Measurements from ENCODE around the gene RETN.

RETN gene

GRCh38 chr19:7697721-7698287, 29.0 kb downstream of the RETN start:
- H3K9ac ChIP-seq (ENCODE audit: low read length), result no peak overlapping the region
- no peaks in the 10 kb centered on the region for H3K4me1 ChIP-seq (ENCODE audit: control insufficient read depth, low read depth, low read length)
- no peak overlapping the region for H3K4me3 ChIP-seq (ENCODE audit: low read length)
- no peaks in the 10 kb centered on the region for H3K9me3 ChIP-seq (ENCODE audit: control insufficient read depth, low read depth, low read length)
- no peaks in the 10 kb centered on the region for H3K36me3 ChIP-seq (ENCODE audit: control insufficient read depth, low read depth, low read length)
- H3K27me3 ChIP-seq (ENCODE audit: control insufficient read depth, insufficient read depth, low read length), result peaks cover 13% of the 10 kb centered on the region
- no peak overlapping the region for H3K27ac ChIP-seq (ENCODE audit: low read length)

GRCh38 chr19:7698583-7698982, 29.7 kb downstream of the RETN start:
- Histone ChIP-seq H3K36me3 (ENCODE audit: control insufficient read depth, low read depth, low read length) (no peaks in the 10 kb centered on the region), H3K27me3 (ENCODE audit: control insufficient read depth, insufficient read depth, low read length) (peaks cover 13% of the 10 kb centered on the region), H3K9ac (ENCODE audit: low read length) (no peak overlapping the region), H3K4me1 (ENCODE audit: control insufficient read depth, low read depth, low read length) (no peaks in the 10 kb centered on the region), H3K27ac (ENCODE audit: low read length) (no peak overlapping the region), H3K4me3 (ENCODE audit: low read length) (no peak overlapping the region), H3K9me3 (ENCODE audit: control insufficient read depth, low read depth, low read length) (no peaks in the 10 kb centered on the region)

- Histone ChIP-seq H3K4me1 (ENCODE audit: control insufficient read depth, low read depth, low read length) (no peaks in the 10 kb centered on the region), H3K27me3 (ENCODE audit: control insufficient read depth, insufficient read depth, low read length) (peaks cover 13% of the 10 kb centered on the region), H3K4me3 (ENCODE audit: low read length) (no peak overlapping the region), H3K9me3 (ENCODE audit: control insufficient read depth, low read depth, low read length) (no peaks in the 10 kb centered on the region), H3K9ac (ENCODE audit: low read length) (no peak overlapping the region), H3K36me3 (ENCODE audit: control insufficient read depth, low read depth, low read length) (no peaks in the 10 kb centered on the region), H3K27ac (ENCODE audit: low read length) (no peak overlapping the region)
Observed at GRCh38 chr19:7699003-7699402, 30.2 kb downstream of the RETN start.

GRCh38 chr19:7699417-7700401, 30.9 kb downstream of the RETN start:
- H3K27me3 ChIP-seq (ENCODE audit: control insufficient read depth, insufficient read depth, low read length), result peaks cover 13% of the 10 kb centered on the region
- H3K27ac ChIP-seq (ENCODE audit: low read length), result no peak overlapping the region
- no peaks in the 10 kb centered on the region for H3K9me3 ChIP-seq (ENCODE audit: control insufficient read depth, low read depth, low read length)
- no peak overlapping the region for H3K9ac ChIP-seq (ENCODE audit: low read length)
- H3K4me3 ChIP-seq (ENCODE audit: low read length), result no peak overlapping the region
- no peaks in the 10 kb centered on the region for H3K36me3 ChIP-seq (ENCODE audit: control insufficient read depth, low read depth, low read length)
- H3K4me1 ChIP-seq (ENCODE audit: control insufficient read depth, low read depth, low read length), result no peaks in the 10 kb centered on the region

GRCh38 chr19:7701049-7701653, 32.3 kb downstream of the RETN start:
- Histone ChIP-seq H3K4me1 (ENCODE audit: control insufficient read depth, low read depth, low read length) (no peaks in the 10 kb centered on the region), H3K27me3 (ENCODE audit: control insufficient read depth, insufficient read depth, low read length) (peaks cover 13% of the 10 kb centered on the region), H3K27ac (ENCODE audit: low read length) (no peak overlapping the region), H3K36me3 (ENCODE audit: control insufficient read depth, low read depth, low read length) (no peaks in the 10 kb centered on the region), H3K9me3 (ENCODE audit: control insufficient read depth, low read depth, low read length) (no peaks in the 10 kb centered on the region), H3K4me3 (ENCODE audit: low read length) (no peak overlapping the region), H3K9ac (ENCODE audit: low read length) (no peak overlapping the region)

- Histone ChIP-seq H3K27me3 (ENCODE audit: control insufficient read depth, insufficient read depth, low read length) (peaks cover 13% of the 10 kb centered on the region), H3K9me3 (ENCODE audit: control insufficient read depth, low read depth, low read length) (no peaks in the 10 kb centered on the region), H3K4me3 (ENCODE audit: low read length) (no peak within 1 kb of the TSS), H3K9ac (ENCODE audit: low read length) (no peak within 1 kb of the TSS), H3K36me3 (ENCODE audit: control insufficient read depth, low read depth, low read length) (no peaks in the 10 kb centered on the region), H3K27ac (ENCODE audit: low read length) (no peak within 1 kb of the TSS), H3K4me1 (ENCODE audit: control insufficient read depth, low read depth, low read length) (no peaks in the 10 kb centered on the region)
Observed at GRCh38 chr19:7701654-7702457, 33.0 kb downstream of the RETN start, which contains the start of gene FCER2. Gene FCER2 (minus strand): TSS chr19:7702131. CDS start chr19:7699760, 2,371 bp downstream.

GRCh38 chr19:7703332-7703731, 34.5 kb downstream of the RETN start:
- Histone ChIP-seq H3K36me3 (ENCODE audit: control insufficient read depth, low read depth, low read length) (no peaks in the 10 kb centered on the region), H3K9ac (ENCODE audit: low read length) (no peak overlapping the region), H3K4me1 (ENCODE audit: control insufficient read depth, low read depth, low read length) (no peaks in the 10 kb centered on the region), H3K9me3 (ENCODE audit: control insufficient read depth, low read depth, low read length) (no peaks in the 10 kb centered on the region), H3K4me3 (ENCODE audit: low read length) (no peak overlapping the region), H3K27ac (ENCODE audit: low read length) (no peak overlapping the region), H3K27me3 (ENCODE audit: control insufficient read depth, insufficient read depth, low read length) (peaks cover 10% of the 10 kb centered on the region)

GRCh38 chr19:7704280-7705060, 35.6 kb downstream of the RETN start:
- no peak overlapping the region for H3K27ac ChIP-seq (ENCODE audit: low read length)

GRCh38 chr19:7705387-7706187, 36.7 kb downstream of the RETN start:
- H3K27ac ChIP-seq (ENCODE audit: low read length), result no peak overlapping the region
- no peak overlapping the region for H3K4me3 ChIP-seq (ENCODE audit: low read length)

More at GRCh38 chr19:7704280-7705060, 35.6 kb downstream of the RETN start:
- Histone ChIP-seq H3K4me1 (ENCODE audit: control insufficient read depth, low read depth, low read length) (no peaks in the 10 kb centered on the region), H3K9me3 (ENCODE audit: control insufficient read depth, low read depth, low read length) (no peaks in the 10 kb centered on the region), H3K4me3 (ENCODE audit: low read length) (no peak overlapping the region), H3K9ac (ENCODE audit: low read length) (no peak overlapping the region), H3K27me3 (ENCODE audit: control insufficient read depth, insufficient read depth, low read length) (no peaks in the 10 kb centered on the region), H3K36me3 (ENCODE audit: control insufficient read depth, low read depth, low read length) (no peaks in the 10 kb centered on the region)

More at GRCh38 chr19:7705387-7706187, 36.7 kb downstream of the RETN start:
- H3K9me3 ChIP-seq (ENCODE audit: control insufficient read depth, low read depth, low read length), result no peaks in the 10 kb centered on the region
- H3K4me1 ChIP-seq (ENCODE audit: control insufficient read depth, low read depth, low read length), result no peaks in the 10 kb centered on the region
- H3K36me3 ChIP-seq (ENCODE audit: control insufficient read depth, low read depth, low read length), result no peaks in the 10 kb centered on the region
- no peaks in the 10 kb centered on the region for H3K27me3 ChIP-seq (ENCODE audit: control insufficient read depth, insufficient read depth, low read length)
- no peak overlapping the region for H3K9ac ChIP-seq (ENCODE audit: low read length)

Measured in iPS-18a (cell line).